Hematopoietic multipotent progenitor cell (in vitro differentiated cells): ENCODE results near the gene LRRC39. TPM values are rescaled to one million over a fixed set of nuclear protein-coding genes. Genes with fewer than 3 reads are reported as not detected.

Source experiments
- DNase-seq, 3 donors: peaks; one replicate each; pipeline ENCODE4 v3.0.0-alpha.2; 2011 to 2015; ENCODE audit warnings: low read depth in 2 of 3, low spot score in 2 of 3
- total RNA-seq: library from RNA; depleted of rRNA; stranded (reverse); fragments of >200 nt; gene quantifications from one replicate; pipeline ENCODE4 v1.2.3, GENCODE V29; 2012

LRRC39 gene
- total RNA-seq, 1 donor, result 0.27 TPM

- no peak for DNase-seq
These were observed 26.4 kb downstream of the LRRC39 start for GRCh38 chr1:100151679-100152078.

DNA sequence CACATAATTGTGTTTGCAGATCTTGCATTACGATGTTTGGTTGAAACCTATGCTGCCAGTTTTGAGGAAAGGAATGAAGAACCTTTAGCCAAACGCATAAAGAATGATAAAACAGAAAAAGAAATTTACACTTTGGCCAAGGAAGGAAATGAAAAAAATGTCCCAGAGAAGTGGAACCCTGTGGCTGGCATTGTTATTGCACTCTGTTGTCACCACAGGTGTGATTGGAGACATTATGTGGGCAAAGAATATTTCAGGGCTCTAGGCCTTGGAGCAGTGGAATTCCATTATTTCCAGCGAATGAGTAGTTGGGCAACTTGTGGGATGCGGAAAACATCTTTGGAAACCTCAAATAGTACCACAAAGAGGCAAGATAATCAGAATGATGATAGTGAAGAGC, 30.2 kb downstream of the LRRC39 start:
- DNase-seq, result no peak

DNA sequence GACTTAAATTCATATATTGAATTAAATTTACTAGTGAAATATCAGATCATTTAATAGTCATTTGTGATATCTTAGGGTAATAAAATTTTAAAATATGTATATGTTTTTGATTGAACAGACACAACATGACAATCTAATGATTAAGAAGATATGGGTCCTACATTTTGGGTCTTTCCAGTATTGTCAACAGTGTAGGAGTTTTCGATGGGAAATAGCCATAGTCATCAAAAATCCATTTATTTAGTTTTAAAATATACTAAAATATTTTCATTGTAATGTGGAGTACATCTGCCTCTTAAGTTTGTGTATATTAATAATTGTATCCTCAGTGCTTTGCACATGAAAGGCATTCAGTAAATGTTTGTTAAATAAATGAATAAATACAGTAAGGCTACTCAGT, 31.1 kb downstream of the LRRC39 start:
- no peak for DNase-seq

GRCh38 chr1:100145116-100145515, 32.9 kb downstream of the LRRC39 start:
- DNase-seq, result no peak

- no peak for DNase-seq
These were observed 35.7 kb downstream of the LRRC39 start for GRCh38 chr1:100142343-100142742.

DNA sequence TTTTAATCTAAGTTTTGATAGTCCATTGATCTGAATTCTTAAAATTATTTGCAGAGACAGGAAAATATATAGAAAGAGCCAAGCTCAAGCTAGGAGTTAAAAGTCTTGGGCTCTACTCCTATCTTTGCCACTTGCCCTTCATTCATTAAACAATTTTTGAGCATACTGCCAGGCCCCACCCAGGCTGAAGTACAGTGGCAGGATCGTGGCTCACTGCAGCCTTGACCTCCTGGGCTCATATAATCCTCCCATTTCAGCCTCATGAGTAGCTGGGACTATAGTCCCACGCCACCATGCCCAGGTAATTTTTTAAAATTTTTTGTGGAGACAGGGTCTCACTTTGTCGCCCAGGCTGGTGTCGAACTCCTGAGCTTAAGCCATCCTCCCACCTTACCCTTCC, 36.9 kb downstream of the LRRC39 start:
- DNase-seq, result no peak

DNA sequence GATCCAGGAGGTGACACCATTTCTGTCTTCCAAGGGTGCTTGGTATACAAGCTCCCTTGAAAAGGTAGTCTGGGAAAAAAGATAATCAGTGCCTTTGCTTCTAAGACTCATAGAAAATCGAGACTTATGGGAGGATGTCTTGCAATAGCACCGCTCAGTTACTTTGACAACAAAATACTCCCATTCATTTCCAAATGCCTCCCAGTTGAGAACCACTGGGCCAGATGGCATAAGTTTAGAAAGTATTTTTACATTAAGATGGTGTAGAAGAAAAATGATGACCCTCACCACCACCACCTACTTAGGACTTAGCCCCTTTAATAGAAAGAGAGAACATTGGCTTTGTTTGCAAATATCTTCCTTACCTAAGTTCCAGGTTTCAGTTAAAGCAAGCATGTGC, 40.5 kb downstream of the LRRC39 start:
- no peak for DNase-seq

DNA sequence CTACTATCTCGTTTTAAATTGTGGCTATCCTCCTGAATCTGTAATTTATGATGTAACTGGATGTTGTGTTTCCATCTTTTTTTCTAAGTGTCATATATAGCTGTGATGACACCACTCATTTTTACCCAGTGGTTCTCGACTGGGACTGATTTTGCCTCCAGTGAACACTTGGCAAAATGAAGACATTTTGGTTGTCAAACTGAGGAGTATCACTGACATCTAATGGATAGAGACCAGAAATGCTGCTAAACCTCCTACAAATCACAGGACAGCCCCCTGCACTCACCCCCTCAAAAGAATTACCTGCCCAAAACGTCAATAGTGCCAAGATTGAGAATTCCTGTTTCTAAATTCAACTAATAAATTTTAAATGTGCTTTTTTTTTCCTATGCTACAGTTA, 43.2 kb downstream of the LRRC39 start:
- peak in 2 of 3 donors; percentile 9 to 23 for DNase-seq

DNA sequence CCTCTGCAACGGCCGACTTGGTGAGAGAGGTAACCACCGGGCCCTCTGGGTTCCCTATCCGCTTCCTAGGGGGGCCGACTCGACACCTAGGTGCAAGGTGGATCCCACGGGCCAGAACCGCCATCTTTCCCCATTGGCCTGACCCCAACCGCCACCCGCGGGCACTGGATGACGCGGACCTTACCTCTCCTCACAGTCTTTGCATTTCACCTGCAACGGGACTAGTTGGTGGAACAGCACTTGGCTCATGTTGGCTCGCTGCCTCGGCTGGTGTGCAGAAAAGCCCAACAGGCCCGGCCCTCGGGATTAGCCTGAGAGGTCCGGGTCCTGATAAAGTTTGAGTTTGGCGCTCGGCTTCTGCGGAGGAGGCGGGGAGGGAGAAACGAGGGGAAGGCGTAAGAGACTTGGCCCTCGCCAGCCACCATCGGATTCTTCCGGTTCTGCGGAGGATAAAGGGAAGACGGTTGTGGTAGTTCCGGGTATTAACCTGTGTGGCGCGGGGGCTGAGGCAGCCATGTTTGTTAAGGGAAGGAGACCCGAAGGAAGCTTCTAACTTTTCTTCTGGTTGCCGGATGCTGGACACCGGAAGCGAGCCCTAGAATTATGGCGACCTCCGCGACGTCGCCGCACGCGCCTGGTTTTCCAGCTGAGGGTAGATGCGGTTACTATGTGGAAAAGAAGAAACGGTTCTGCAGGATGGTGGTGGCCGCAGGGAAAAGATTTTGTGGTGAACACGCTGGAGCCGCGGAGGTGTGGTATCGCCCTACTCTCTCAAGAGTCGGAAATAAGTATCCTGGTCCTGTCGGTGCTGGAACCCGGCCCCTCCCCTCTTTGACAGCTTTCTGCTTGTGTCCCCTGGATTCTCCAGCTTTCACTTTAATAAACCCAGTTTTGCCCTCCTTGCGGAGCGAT, 45.2 kb downstream of the LRRC39 start, which contains the start of the genes SASS6 and TRMT13:
SASS6 (minus strand) TSS at position 365 of the 912 bp plus-strand sequence; CDS start at position 249, 116 bp downstream.
TRMT13 (plus strand) TSS at position 598 of the 912 bp plus-strand sequence; CDS start at position 604, 6 bp downstream.
- DNase-seq, result peak; percentile 85 to 99 (median 98)

GRCh38 chr1:100131623-100132022, 46.4 kb downstream of the LRRC39 start:
- DNase-seq, result no peak

DNA sequence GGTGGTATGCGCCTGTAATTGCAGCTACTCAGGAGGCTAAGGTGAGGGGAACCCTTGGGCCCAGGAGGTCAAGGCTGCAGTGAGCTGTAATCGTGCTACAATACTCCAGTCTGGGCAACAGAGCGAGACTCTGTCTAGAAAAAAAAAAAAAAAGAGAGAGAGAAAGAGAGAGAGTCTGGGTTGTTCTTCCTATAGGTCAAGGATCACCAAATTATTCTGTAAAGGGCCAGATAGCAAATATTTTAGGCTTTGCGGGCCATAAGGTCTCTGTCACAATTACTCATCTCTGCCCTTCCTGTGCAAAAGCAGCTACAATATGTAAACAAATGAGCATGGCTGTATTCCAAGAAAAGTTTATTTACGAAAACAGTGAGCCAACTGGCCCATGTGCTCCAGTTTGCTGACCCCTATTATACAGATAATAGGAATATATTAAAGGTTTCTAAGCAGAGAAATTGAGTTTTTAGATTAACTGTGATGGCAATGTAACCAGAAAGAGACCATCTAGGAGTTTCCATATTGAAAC, 47.4 kb downstream of the LRRC39 start:
- no peak for DNase-seq

DNA sequence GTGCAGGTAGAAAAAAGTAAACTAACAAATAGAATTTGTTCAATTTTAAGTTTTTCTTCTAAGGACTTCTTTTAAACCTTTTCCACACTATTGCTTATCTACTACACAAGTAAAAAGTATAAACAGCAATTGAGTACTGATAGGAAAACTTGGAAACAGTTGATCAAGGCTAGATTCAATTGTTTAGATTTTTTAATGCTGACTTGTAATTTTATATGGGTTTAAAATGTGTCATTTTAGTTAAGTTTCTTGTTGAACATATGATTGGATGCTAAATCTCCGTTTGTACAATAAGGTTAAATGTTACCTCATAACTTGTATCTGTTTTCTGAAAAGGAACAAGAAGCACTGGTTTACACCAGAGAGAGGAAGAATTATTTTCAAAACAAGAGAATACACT, 50.8 kb downstream of the LRRC39 start:
- no peak for DNase-seq

GRCh38 chr1:100122177-100122576, 55.9 kb downstream of the LRRC39 start:
- DNase-seq, result no peak

DNA sequence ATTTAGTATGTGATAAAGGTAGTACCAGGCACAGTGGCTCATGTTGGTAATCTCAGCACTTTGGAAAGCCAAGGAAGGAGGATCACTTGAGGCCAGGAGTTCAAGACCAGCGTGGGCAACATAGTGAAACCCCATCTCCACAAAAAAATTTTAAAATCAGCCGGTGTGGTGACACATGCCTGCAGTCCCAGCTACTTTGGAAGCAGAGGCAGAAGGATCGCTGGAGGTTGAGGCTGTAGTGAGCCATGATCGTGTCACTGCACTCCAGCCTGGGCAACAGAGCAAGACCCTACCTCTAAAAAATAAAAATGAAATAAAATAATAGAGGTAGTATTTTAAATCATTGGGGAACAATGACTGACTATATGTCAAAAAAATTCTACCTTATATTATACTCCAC, 62.5 kb downstream of the LRRC39 start:
- DNase-seq, result no peak

GRCh38 chr1:100109554-100110066, 68.4 kb downstream of the LRRC39 start:
- no peak for DNase-seq

DNA sequence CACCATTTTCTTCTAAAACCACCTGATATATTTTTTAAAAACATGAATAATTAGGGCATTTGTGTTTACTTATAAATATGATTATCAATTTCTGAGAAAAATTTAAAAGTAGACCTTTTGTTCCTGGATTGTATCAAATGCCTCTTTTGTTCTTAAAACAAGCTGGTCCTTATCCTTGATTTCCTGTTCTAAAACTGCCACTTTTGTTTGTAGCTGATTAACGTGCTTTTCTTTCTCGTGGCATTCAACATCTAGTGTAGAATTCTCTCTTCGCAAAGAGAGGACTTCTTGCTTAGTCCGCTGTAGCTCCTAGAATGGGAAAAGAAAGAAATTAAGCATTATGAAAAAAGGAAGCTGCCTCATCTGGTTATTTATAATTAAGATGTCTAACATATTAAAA, 70.4 kb downstream of the LRRC39 start:
- DNase-seq, result no peak

DNA sequence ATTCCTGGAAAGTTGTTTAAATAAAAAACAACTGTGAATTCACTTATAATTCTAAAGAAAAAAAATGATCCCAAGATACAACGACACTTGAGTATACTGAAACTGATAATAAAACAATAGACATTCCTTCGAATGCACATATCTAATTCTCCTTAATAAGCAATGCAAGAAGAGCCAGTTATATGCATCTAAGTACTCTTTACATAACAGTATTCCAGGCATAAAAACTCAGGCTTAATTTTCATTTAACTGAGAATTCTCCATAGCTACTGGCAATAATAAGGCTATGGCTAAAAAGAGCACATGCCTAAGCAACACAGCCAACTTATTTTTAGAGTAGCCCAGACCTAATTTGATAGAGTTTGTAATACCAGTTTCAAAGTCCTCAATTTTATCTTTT, 76.5 kb downstream of the LRRC39 start:
- no peak for DNase-seq

DNA sequence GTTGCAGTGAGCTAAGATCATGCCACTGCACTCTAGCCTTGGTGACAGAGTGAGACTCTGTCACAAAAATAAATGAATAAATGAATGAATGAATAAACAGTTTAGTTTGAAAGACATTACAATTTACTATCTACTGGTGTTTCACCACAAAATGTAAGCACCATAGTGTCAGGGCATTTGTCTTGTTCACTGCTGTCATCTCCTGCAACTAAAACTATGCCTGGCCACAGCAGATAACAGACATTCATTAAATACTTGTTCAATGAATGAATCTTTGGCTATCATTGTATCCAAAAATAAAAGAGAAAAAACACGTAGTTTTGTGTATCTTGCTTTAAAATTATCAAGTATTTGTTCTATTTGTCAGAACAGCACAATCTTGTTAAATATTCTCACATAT, 77.9 kb downstream of the LRRC39 start:
- no peak for DNase-seq
